Activated gamma-delta T cell treated with Interleukin-2 at 50 U/mL for 16 hours (primary cell): ENCODE measurements around the gene NFKB2.

Experiments used
- DNase-seq: peaks from one replicate; pipeline ENCODE4 v3.0.0-alpha.2; 2020

The NFKB2 gene

DNA sequence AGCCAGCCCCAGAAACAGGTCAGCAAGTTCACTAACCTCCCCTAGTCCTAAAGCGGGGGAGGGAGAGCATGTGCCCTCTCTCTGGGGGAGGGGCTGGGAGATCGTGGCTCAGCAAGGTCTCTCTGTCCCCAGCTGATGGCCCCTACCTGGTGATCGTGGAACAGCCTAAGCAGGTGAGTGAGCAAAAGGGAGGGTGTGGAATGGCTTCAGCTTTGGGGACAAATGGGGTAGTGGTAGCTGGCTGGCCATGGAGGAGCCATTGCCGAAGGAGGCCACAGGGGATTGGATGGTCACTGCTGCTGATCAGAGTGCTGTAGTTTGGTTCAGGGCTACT, 779 bp downstream of the NFKB2 start:
- DNase-seq: no peak

DNA sequence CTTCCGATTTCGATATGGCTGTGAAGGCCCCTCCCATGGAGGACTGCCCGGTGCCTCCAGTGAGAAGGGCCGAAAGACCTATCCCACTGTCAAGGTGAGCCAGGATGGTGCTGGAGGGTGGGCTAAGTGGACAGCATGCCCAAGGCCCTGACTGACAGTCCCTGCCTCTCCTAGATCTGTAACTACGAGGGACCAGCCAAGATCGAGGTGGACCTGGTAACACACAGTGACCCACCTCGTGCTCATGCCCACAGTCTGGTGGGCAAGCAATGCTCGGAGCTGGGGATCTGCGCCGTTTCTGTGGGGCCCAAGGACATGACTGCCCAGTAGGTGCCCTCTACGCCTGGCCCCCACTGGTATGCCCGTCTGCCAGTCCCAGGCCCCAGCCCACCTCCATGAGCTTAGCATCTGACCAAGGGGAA, 1.2 kb downstream of the NFKB2 start:
- no peak for DNase-seq

DNA sequence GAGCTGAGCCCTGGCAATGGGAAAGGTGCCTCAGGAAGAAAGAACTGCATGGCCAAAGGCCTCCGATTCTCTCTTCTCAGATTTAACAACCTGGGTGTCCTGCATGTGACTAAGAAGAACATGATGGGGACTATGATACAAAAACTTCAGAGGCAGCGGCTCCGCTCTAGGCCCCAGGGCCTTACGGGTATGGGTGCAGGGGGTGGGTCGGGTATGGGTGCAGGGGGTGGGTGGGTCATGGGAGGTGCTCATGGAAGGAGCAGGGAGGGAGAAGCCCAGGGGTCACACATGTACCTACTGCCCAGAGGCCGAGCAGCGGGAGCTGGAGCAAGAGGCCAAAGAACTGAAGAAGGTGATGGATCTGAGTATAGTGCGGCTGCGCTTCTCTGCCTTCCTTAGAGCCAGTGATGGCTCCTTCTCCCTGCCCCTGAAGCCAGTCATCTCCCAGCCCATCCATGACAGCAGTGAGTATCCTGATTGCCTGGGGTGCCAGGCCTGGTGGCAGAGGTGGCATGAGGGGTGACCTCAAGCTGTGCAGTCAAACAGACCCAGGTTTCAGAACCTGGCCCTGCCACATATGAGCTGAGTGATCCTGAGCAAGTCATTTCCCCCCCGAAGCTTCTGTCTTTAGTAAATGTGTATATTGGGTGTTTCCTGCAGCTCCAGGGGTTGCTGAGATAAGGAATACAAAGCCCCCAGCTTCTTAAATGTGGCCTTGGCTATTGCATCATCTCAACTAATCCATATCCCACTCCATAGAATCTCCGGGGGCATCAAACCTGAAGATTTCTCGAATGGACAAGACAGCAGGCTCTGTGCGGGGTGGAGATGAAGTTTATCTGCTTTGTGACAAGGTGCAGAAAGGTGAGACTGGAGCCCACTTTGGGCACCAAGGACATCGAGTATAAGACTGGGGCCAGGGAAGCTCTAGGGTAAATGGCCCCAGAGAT, 2.0 kb downstream of the NFKB2 start:
- DNase-seq: no peak

DNA sequence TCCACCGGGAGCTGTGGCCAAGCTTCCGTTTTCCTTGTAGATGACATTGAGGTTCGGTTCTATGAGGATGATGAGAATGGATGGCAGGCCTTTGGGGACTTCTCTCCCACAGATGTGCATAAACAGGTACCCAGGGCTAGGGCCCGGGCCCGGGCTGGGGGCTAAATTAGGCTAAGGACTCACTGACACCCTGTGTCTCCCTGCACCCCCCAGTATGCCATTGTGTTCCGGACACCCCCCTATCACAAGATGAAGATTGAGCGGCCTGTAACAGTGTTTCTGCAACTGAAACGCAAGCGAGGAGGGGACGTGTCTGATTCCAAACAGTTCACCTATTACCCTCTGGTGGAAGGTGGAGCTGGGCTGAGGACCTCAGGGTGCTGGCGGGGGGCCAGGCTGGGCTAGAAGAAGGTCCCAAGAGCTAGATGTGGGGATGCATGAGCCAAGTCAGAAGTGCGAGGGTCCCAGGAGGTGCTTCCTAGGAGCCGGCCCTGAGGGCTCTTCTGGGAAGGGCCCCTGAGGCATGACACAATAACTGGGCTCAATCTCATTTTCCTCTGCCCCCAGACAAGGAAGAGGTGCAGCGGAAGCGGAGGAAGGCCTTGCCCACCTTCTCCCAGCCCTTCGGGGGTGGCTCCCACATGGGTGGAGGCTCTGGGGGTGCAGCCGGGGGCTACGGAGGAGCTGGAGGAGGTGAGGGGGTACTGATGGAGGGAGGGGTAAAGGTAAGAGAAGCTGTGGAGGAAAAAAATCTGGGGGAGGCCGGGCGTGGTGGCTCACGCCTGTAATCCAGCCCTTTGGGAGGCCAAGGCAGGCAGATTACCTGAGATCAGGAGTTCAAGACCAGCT, 2.9 kb downstream of the NFKB2 start:
- no peak for DNase-seq

DNA sequence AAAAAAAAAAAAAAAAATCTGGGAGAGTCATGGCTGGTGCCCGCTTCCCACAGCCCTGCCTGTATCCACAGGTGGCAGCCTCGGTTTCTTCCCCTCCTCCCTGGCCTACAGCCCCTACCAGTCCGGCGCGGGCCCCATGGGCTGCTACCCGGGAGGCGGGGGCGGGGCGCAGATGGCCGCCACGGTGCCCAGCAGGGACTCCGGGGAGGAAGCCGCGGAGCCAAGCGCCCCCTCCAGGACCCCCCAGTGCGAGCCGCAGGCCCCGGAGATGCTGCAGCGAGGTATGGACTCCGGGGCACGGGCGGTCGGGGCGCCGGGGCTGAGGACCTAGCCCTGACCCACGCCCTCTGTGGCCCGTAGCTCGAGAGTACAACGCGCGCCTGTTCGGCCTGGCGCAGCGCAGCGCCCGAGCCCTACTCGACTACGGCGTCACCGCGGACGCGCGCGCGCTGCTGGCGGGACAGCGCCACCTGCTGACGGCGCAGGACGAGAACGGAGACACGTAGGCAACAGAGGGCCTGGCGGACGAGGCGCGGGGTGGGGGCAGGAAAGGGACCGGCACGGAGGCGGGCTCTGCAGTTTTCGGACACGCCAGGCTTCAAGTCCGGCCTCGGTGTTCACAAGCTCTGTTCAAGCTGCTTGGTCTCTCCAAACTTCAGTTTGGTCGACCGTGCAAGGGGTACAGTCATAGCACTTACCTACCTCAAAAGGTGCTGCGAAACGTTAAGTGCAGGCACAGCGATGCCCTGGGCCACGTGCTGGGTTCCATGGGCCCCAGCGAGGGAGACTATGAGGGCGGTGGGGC, 3.9 kb downstream of the NFKB2 start:
- peak; percentile 87 for DNase-seq

DNA sequence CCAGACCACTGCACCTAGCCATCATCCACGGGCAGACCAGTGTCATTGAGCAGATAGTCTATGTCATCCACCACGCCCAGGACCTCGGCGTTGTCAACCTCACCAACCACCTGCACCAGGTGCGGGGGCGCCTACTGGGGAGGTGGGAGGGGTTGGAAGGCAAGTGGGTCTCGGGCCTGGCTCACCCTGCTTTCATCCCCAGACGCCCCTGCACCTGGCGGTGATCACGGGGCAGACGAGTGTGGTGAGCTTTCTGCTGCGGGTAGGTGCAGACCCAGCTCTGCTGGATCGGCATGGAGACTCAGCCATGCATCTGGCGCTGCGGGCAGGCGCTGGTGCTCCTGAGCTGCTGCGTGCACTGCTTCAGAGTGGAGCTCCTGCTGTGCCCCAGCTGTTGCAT, 4.6 kb downstream of the NFKB2 start:
- no peak for DNase-seq

DNA sequence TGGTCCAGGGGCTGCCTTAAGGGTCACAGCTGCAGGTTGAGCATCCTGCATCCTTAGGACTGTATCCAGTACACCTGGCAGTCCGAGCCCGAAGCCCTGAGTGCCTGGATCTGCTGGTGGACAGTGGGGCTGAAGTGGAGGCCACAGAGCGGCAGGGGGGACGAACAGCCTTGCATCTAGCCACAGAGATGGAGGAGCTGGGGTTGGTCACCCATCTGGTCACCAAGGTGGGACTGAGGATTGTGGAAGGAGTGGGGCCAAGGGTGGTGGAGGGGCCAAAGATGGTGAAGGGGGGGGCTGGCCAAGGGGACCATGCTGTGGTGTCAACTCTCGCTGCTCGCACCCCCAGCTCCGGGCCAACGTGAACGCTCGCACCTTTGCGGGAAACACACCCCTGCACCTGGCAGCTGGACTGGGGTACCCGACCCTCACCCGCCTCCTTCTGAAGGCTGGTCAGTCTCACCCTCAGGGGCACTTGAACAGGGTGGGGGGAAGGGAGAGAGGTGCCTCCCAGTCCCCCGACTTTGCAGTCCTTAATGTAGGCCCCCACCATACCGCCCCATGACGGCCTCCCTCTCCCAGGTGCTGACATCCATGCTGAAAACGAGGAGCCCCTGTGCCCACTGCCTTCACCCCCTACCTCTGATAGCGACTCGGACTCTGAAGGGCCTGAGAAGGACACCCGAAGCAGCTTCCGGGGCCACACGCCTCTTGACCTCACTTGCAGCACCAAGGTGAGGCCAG, 5.3 kb downstream of the NFKB2 start:
- no peak for DNase-seq

DNA sequence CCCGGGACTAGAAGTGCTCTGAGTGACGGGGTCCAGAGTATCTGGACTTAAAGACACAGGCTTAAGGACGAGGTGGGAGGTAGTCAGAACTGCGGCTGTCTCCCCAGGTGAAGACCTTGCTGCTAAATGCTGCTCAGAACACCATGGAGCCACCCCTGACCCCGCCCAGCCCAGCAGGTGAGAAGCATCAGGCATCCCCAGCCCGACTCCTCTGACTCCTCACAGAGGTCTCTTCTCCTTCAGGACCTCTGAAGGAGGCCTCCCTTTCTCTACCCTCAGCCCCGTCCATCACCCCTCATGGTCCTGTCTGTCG, 5.8 kb downstream of the NFKB2 start:
- DNase-seq: no peak

DNA sequence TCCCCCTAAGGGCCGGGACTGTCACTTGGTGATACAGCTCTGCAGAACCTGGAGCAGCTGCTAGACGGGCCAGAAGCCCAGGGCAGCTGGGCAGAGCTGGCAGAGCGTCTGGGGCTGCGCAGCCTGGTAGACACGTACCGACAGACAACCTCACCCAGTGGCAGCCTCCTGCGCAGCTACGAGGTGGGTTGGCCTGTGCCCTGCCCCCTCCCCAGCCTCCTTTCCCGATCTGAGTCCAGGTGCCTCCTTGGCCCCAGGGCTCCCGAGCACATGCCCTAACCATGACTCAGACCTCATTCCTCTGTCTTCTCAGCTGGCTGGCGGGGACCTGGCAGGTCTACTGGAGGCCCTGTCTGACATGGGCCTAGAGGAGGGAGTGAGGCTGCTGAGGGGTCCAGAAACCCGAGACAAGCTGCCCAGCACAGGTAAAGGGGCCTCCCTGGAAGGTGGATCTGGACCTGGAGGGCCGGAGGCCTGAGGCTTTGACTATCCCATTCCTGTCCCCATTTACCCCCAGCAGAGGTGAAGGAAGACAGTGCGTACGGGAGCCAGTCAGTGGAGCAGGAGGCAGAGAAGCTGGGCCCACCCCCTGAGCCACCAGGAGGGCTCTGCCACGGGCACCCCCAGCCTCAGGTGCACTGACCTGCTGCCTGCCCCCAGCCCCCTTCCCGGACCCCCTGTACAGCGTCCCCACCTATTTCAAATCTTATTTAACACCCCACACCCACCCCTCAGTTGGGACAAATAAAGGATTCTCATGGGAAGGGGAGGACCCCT, 6.4 kb downstream of the NFKB2 start:
- DNase-seq: no peak

DNA sequence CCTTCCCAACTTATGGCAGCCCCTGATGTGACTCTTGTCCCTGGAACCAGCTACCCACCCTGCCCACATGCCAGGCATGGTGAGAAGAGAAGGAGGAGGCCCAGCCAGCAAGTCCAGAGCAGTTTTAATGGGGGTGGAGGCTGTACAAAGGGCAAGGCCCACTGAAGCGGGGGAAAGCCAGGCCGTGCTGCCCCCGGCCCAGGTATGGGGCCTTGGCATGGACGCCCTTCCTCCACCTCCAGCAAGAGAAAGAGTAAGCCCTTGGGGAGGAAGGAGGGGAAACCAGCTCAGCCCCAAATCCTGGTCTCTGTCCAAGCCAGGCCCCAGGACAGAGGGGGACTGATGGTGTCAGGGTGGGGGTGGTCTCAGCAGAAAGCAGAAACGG, 7.0 kb downstream of the NFKB2 start:
- DNase-seq: no peak

DNA sequence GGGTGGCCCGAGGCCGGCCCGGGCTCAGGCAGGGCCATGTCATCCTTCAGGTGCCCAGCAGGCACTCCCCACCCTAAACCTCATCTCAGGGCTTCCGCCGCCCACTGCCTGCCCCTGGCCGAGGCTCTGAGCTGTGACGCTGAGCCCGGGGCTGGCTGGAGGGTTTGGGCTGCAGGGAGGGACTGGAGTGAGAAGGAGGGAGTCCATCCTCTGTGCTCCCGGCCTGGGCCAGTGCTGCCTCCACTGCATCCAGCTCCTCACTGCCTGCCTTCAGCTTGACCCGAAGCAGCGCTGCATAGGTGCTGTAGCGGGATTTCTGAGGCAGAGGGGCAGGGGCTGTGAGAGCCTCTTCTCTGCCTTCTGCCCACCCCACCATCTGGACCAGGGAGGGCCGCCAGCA, 7.6 kb downstream of the NFKB2 start:
- DNase-seq: no peak

DNA sequence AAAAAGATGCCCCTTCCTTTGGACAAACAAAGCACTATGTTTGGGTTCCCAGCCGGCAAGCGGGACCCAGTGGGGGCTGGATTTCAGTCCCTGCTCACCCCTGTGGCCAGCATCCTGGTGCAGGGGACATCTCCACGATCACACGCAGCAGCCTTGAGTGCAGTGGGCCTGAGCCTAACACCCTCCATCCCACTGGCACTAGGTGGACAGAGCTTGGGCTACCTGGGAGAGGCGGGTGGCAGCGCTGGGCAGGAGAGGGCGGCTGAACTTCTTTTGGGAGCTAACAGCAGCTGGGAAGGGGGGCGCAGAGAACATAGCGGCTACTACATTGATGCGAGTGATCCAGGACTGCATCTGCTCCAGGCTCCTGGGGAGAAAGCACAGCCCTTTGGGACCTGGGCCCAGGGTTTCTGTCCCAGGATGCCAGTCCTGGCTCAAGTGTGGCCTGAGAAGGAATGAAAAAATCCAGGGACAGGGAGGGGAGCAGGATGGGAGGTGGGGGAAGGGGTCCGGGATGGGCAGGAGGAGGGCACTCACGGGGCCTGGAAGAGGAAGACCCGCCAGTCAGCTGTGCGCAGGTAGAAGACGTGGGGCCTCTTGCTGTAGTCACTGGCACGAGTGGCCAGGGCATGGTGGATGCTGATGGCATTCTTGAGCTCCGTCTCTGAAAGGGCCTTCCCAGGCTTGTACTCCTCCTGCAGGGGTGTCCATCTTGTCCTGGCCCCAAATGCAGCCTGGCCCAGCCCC, 9.0 kb downstream of the NFKB2 start:
- no peak for DNase-seq

DNA sequence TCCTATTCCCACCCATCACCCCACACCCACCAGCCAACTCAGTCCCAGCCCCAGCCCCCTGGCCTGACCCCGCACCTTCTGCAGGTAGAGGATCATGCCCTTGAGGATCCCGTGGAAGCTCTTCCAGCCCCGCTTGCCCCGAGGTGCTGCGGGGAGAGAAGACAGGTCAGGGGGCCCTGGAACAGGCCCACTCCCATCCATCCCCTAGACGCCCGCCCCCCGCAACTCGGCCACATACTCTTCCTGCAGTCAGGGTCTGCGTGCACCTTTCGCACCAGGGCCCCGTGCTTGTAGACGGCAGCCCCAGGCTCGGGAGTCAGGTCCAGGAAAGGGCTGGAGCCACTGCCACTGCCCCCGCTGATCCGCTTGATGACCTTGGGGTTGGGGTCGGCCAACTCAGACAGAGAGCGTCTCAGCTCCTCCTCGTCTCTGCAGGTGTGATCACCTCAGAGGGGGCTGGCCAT, 9.6 kb downstream of the NFKB2 start:
- no peak for DNase-seq

DNA sequence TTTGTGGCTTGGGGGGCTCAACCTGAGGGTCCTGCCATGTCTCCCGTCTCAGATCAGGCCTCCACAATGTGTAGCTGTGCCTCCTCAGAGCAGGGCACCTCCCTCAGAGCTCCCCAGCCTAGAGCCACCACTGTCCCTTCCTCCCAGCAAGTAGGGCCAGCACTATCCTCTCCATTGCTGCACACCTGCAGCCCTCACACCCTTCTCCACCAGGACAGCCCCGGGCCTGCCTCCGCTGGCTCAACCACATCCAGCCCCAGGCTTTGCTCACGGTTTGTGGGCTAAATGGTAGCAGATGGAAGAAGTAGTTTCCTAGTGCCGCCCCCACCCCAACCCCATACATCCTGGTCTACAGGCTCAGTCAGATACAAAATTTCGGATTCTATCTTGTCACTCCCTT, 10.1 kb downstream of the NFKB2 start:
- DNase-seq: no peak

DNA sequence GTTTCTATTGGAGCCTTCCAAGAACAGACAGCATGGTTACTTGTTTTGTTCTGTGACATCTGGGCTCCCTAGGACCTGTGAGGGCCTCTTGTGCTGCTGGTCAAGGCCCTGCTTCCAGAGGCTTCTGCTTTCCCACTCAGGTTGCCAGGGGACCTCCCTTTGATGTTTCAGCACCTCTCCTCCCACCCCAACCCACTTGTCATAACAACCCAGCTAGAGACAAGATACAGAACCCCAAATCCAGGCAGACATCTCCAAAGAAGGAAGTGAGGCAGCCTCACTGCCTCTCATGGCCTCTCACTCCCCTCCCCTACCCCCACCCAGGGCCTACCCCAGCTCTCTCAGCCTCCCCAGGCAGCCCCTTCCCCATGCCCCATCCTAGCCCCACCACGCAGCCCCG, 11.3 kb downstream of the NFKB2 start:
- DNase-seq: no peak

DNA sequence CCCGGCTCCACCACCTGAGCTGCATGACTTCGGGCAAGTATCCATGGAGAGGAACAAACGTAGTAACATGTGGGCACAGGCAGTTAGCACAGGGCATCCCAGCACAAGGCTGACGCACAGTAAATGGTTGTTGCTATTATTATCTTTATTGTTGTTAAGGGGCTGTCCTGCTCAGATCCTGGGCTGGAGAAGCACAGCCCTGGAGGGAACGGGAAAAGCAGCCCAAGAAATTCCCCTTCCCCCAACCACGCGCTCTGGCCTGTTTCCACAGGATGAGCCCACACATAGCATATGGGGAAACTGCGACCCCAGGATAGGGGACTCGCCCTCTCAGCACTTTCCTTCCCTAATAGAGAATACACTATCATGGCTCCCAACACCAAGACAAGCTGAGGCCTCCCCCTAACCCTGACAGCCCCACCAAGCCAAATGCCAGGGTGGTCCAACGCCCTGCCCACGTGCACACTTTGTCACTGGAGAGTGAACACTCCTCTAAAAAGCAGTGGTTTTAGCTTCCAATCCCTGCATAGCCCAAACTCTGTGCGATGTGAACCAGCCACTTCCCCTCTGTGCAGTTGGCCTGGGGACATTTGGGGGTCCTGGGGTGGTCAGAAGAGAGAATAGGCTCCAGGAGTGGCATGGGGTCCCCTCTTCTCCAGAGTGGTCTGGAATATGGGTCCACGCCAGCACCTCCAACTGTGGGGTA, 12.1 kb downstream of the NFKB2 start:
- DNase-seq: no peak

DNA sequence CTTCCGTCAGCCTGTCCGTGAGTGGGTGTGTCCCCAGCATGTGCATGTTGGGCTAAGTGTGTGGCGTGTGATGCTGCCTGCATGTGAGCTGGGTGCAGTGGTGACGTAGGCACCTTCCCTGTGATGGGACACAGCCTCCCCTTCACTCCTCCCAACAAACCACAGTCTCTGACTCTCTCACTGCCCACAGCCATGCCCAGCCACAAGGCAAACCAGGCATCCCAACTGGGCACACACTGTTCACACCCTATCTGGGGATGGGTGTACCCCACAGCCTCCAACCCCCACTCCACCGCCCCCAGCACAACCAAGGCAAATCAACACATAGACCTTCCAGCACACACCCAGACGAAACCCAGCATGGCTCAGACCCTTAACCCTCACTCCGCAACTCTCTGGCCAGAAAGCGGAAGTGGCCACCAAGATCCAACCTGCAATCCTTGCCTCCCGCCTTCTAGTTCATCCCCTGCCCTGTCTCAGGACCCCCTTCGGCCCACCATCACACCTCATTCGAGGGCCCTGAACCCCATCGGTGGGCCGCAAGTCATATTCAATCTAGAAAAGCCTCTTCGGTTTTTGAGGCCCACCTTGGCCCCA, 12.7 kb downstream of the NFKB2 start:
- DNase-seq: no peak

DNA sequence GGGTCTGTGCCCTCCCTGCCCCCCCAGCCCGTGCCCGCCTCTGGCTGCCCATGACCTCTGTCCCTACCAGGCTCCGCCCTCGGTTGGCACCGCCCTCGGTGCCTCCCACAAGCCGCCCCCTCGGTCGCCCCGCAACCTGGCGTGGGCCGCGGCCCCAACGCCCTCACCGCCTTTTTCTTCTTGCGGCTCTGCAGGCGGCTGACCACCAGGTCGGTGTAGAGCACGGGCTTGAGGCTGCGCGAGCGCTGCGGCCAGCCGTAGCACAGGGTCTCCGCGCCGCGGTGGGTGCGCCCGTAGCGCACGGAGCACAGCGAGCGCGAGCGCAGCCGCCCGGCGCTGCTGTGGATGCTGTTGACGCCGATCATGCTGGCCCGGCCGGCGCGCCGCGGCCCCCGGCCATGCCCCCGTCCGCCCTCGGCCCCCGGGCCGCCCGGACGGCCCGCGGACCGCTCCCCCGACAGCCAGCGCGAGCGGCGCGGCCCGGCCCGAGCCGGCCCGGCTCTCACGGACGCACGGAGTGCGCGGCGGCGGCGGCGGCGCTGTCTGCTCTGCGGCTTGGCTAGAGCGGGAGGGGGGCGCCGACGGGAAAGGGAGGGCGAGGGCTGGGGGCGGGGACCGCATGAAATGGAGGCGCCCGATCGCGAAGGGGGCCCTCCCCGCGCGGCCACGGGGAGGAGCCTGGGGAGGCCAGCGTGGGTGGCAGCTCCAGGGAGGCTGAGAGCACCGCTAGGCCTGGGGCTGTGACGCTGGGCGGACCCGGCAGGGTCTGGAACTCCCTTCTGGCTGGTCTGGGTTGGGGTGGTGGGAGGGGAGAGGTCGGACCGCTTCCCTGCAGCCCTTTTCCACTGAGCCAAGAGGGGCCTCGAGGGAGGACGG, 13.5 kb downstream of the NFKB2 start:
- peak; percentile 63 for DNase-seq
